Common myeloid progenitor, CD34-positive (primary cell): Measurements from ENCODE around the gene NUDC.
A peak's percentile ranks its signal among the peaks of the same experiment; 100 is the strongest.
"Not testable (repeated sequence)": the region's sequence is repeated elsewhere in the genome, so short reads cannot be mapped to it uniquely, and the experiment has no call there.

ENCODE experiments used
- CTCF ChIA-PET: fragments of 350-600 bp; sonication (Branson Sonifier 250); formaldehyde crosslinking; loops from one replicate; lab custom pipeline; 2021; ENCODE audit warnings: antibody characterized with exemption; lab: Charles Lee
- POLR2A ChIA-PET: fragments of 350-600 bp; sonication (Branson Sonifier 250); formaldehyde crosslinking; loops from one replicate; lab custom pipeline; 2021; ENCODE audit warnings: antibody characterized with exemption; lab: Charles Lee
- DNase-seq, 3 donors: peaks; one replicate each; pipeline versions ENCODE4 v3.0.0 to v3.0.0-alpha.2; 2013
- H3K27ac ChIP-seq, 2 experiments: 1 replicate in 1 of 2; 2 replicates in 1 of 2; pipeline ENCODE4 v1.7.0; 2013; ENCODE audit warnings: inconsistent platforms in 2 of 2, low read length in 2 of 2, mild to moderate bottlenecking in 2 of 2, low read depth in 1 of 2, moderate library complexity in 1 of 2; ENCODE audit not compliant: severe bottlenecking in 2 of 2, insufficient read depth in 1 of 2, poor library complexity in 1 of 2
- H3K27me3 ChIP-seq, 5 experiments: replicated peaks in 2 of 5; 1 replicate in 3 of 5; 2 replicates in 2 of 5; pipeline versions ENCODE4 v1.6.1 to v1.7.0; 2013; ENCODE audit warnings: low read length in 4 of 5, mild to moderate bottlenecking in 2 of 5, moderate library complexity in 2 of 5, inconsistent platforms in 1 of 5; ENCODE audit not compliant: insufficient read depth in 5 of 5, control insufficient read depth in 4 of 5
- H3K36me3 ChIP-seq, 4 experiments: 1 replicate in 2 of 4; 2 replicates in 2 of 4; pipeline versions ENCODE4 v1.6.1 to v1.7.0; 2013; ENCODE audit warnings: low read length in 3 of 4, control low read depth in 1 of 4, mild to moderate bottlenecking in 1 of 4; ENCODE audit not compliant: control insufficient read depth in 4 of 4, insufficient read depth in 4 of 4
- H3K4me1 ChIP-seq, 4 experiments: 1 replicate in 3 of 4; 2 replicates in 1 of 4; pipeline versions ENCODE4 v1.6.1 to v1.7.1; 2013; ENCODE audit warnings: low read length in 3 of 4, mild to moderate bottlenecking in 3 of 4, control low read depth in 1 of 4, inconsistent platforms in 1 of 4, moderate library complexity in 1 of 4; ENCODE audit not compliant: control insufficient read depth in 4 of 4, insufficient read depth in 4 of 4; ENCODE audit errors: control extremely low read depth in 1 of 4
- H3K4me3 ChIP-seq, 7 experiments: 1 replicate in 4 of 7; 2 replicates in 3 of 7; pipeline versions ENCODE4 v1.5.1 to v1.7.0; 2013; ENCODE audit warnings: mild to moderate bottlenecking in 7 of 7, low read length in 6 of 7, moderate library complexity in 6 of 7, inconsistent platforms in 2 of 7, low read depth in 2 of 7, control low read depth in 1 of 7; ENCODE audit not compliant: insufficient read depth in 4 of 7, control insufficient read depth in 1 of 7; ENCODE audit errors: extremely low read depth in 1 of 7
- H3K9me3 ChIP-seq, 5 experiments: 1 replicate in 4 of 5; 2 replicates in 1 of 5; pipeline versions ENCODE4 v1.6.1 to v1.7.1; 2013; ENCODE audit warnings: low read length in 4 of 5, mild to moderate bottlenecking in 2 of 5, inconsistent platforms in 1 of 5, low read depth in 1 of 5, moderate library complexity in 1 of 5; ENCODE audit not compliant: control insufficient read depth in 4 of 5, insufficient read depth in 2 of 5; ENCODE audit errors: control extremely low read depth in 1 of 5
- WGBS: methylation state at CpG from one replicate; pipeline ENCODE4 v1.1.5; 2013; ENCODE audit not compliant: insufficient coverage; 5-methylcytosine and 5-hydroxymethylcytosine counted together

Gene NUDC

GRCh38 chr1:26989403-26990109, 68.0 kb downstream of the NUDC start:
- POLR2A ChIA-PET, H3K9me3 ChIP-seq, H3K27ac ChIP-seq, H3K4me3 ChIP-seq, DNase-seq, CTCF ChIA-PET, H3K36me3 ChIP-seq: not testable (repeated sequence)
- Histone ChIP-seq H3K27me3 (peaks cover 0 to 39% (median 14%) of the 10 kb centered on the region in 5 experiments), H3K4me1 (peaks cover 4 to 39% (median 33%) of the 10 kb centered on the region in 4 experiments)
- 81% methylated on average over 8 of the region's 12 CpGs for WGBS

GRCh38 chr1:26991310-26992116, 70.0 kb downstream of the NUDC start:
- ChIA-PET CTCF (no interaction called here), POLR2A (interaction anchor here (0.5 kb wide), 1 partner anchor 16 kb away, joined by 3 read pairs; no protein-coding TSS in a partner anchor)
- Histone ChIP-seq H3K36me3 (no peaks in the 10 kb centered on the region), H3K4me3 (no peak overlapping the region), H3K4me1 (peaks cover 4 to 37% (median 35%) of the 10 kb centered on the region in 4 experiments), H3K9me3 (no peaks in the 10 kb centered on the region), H3K27me3 (peaks cover 3 to 57% (median 25%) of the 10 kb centered on the region in 5 experiments), H3K27ac (no peak overlapping the region)
- 75% methylated on average over 4 of the region's 10 CpGs for WGBS
- peak in 2 of 3 donors; percentile 57 to 69 for DNase-seq

- Histone ChIP-seq H3K27ac (no peak within 1 kb of the TSS), H3K9me3 (no peaks in the 10 kb centered on the region), H3K36me3 (no peaks in the 10 kb centered on the region), H3K4me3 (peak within 1 kb of the TSS; percentile 9 to 68 (median 38)), H3K4me1 (peaks cover 2 to 34% (median 34%) of the 10 kb centered on the region in 4 experiments), H3K27me3 (peaks cover 3 to 59% (median 26%) of the 10 kb centered on the region in 5 experiments)
- WGBS: 0% methylated on average over 40 of the region's 61 CpGs
- POLR2A ChIA-PET: no interaction called here
- CTCF ChIA-PET: interaction anchor here (0.7 to 6.9 kb wide), 4 partner anchors 25 to 104 kb away, joined by 3 to 61 read pairs (median 16); no protein-coding TSS in a partner anchor
- DNase-seq: peak in 2 of 3 donors; percentile 47 to 61
These were observed 71.9 kb downstream of the NUDC start, which contains the start of gene TRNP1 for GRCh38 chr1:26993237-26994019. Gene TRNP1 (plus strand): TSS chr1:26993692. CDS start chr1:26993787, 95 bp downstream.

- Histone ChIP-seq H3K36me3 (no peaks in the 10 kb centered on the region), H3K4me1 (peaks cover 2 to 34% (median 34%) of the 10 kb centered on the region in 4 experiments), H3K4me3 (peak overlapping the region in 6 of 7 experiments; percentile 8 to 68 (median 45)), H3K27me3 (peaks cover 3 to 59% (median 26%) of the 10 kb centered on the region in 5 experiments), H3K27ac (no peak overlapping the region), H3K9me3 (no peaks in the 10 kb centered on the region)
- ChIA-PET CTCF (interaction anchor here (0.6 to 7.1 kb wide), 8 partner anchors 8 to 110 kb away, joined by 3 to 61 read pairs (median 4); no protein-coding TSS in a partner anchor), POLR2A (no interaction called here)
- under 1% methylated on average over 67 of the region's 97 CpGs for WGBS
- peak in 2 of 3 donors; percentile 45 to 50 for DNase-seq
These were observed 72.7 kb downstream of the NUDC start for GRCh38 chr1:26994020-26994786.

GRCh38 chr1:26994787-26995517, 73.4 kb downstream of the NUDC start:
- DNase-seq: no peak
- CTCF ChIA-PET: interaction anchor here (1.2 to 7.1 kb wide), 8 partner anchors 9 to 102 kb away, joined by 3 to 61 read pairs (median 26); no protein-coding TSS in a partner anchor
- POLR2A ChIA-PET: no interaction called here
- H3K27ac ChIP-seq: no peak overlapping the region
- 47% methylated on average over 9 of the region's 15 CpGs for WGBS
- peaks cover 2 to 34% (median 34%) of the 10 kb centered on the region in 4 experiments for H3K4me1 ChIP-seq
- H3K27me3 ChIP-seq: peaks cover 3 to 59% (median 26%) of the 10 kb centered on the region in 5 experiments
- H3K36me3 ChIP-seq: no peaks in the 10 kb centered on the region
- peak overlapping the region in 4 of 7 experiments; percentile 8 to 68 (median 54) for H3K4me3 ChIP-seq
- H3K9me3 ChIP-seq: no peaks in the 10 kb centered on the region
